ENCODE data around the gene EVI5.
A peak's percentile ranks its signal among the peaks of the same experiment; 100 is the strongest.

The EVI5 gene

GRCh38 chr1:92784639-92785500, at the start of gene EVI5:
EVI5 (minus strand) TSS chr1:92785108; CDS start chr1:92736546, 48,562 bp downstream.
- peak; percentile 91 to 96 for DNase-seq

- no peak for DNase-seq
Observed at GRCh38 chr1:92834617-92835016, 49.7 kb upstream of the EVI5 start.

- DNase-seq: no peak
Observed at GRCh38 chr1:92833840-92834239, 48.9 kb upstream of the EVI5 start.

- DNase-seq: no peak
Observed at GRCh38 chr1:92832537-92833114, 47.7 kb upstream of the EVI5 start.

- peak; percentile 93 to 96 for DNase-seq
Observed at GRCh38 chr1:92831762-92832536, 47.0 kb upstream of the EVI5 start, which contains the start of gene RPL5. RPL5 (plus strand) TSS chr1:92832040; CDS start chr1:92832115, 75 bp downstream.

GRCh38 chr1:92831368-92831761, 46.5 kb upstream of the EVI5 start:
- DNase-seq: no peak

- no peak for DNase-seq
Observed at GRCh38 chr1:92826792-92827191, 41.9 kb upstream of the EVI5 start.

GRCh38 chr1:92822879-92823278, 38.0 kb upstream of the EVI5 start:
- DNase-seq: no peak

GRCh38 chr1:92820551-92820950, 35.6 kb upstream of the EVI5 start:
- no peak for DNase-seq

GRCh38 chr1:92820024-92820423, 35.1 kb upstream of the EVI5 start:
- DNase-seq: no peak

- DNase-seq: peak in 1 of 2 experiments; percentile 6
Observed at GRCh38 chr1:92817986-92818764, 33.3 kb upstream of the EVI5 start.

- DNase-seq: no peak
Observed at GRCh38 chr1:92817137-92817697, 32.3 kb upstream of the EVI5 start.

GRCh38 chr1:92816732-92817131, 31.8 kb upstream of the EVI5 start:
- no peak for DNase-seq

- DNase-seq: no peak
Observed at GRCh38 chr1:92808381-92808780, 23.5 kb upstream of the EVI5 start.

- no peak for DNase-seq
Observed at GRCh38 chr1:92805216-92805615, 20.3 kb upstream of the EVI5 start.

GRCh38 chr1:92804721-92805201, 19.9 kb upstream of the EVI5 start:
- no peak for DNase-seq

- no peak for DNase-seq
Observed at GRCh38 chr1:92803140-92803887, 18.4 kb upstream of the EVI5 start.

GRCh38 chr1:92797961-92798360, 13.1 kb upstream of the EVI5 start:
- DNase-seq: no peak

GRCh38 chr1:92797297-92797696, 12.4 kb upstream of the EVI5 start:
- no peak for DNase-seq

- DNase-seq: no peak
Observed at GRCh38 chr1:92795166-92795565, 10.3 kb upstream of the EVI5 start.

- DNase-seq: no peak
Observed at GRCh38 chr1:92792340-92792782, 7.5 kb upstream of the EVI5 start.
